Activated gamma-delta T cell (primary cell): ENCODE measurements around the gene SLC37A1.

Experiments used
- DNase-seq: peaks from one replicate; lab custom pipeline; 2025; lab: John Stamatoyannopoulos, UW

Gene SLC37A1

GRCh38 chr21:42526379-42526727 is 12.7 kb downstream of the SLC37A1 start:
- no peak for DNase-seq

GRCh38 chr21:42527127-42527488 is 13.5 kb downstream of the SLC37A1 start:
- no peak for DNase-seq

GRCh38 chr21:42527489-42528158 is 14.0 kb downstream of the SLC37A1 start:
- DNase-seq, result no peak

GRCh38 chr21:42530167-42530518 is 16.5 kb downstream of the SLC37A1 start:
- DNase-seq, result no peak

GRCh38 chr21:42531771-42532170 is 18.1 kb downstream of the SLC37A1 start:
- DNase-seq, result no peak

- DNase-seq, result no peak
Measured at GRCh38 chr21:42532466-42533181, 19.0 kb downstream of the SLC37A1 start.

- no peak for DNase-seq
Measured at GRCh38 chr21:42533306-42533962, 19.8 kb downstream of the SLC37A1 start.

- DNase-seq, result no peak
Measured at GRCh38 chr21:42533963-42534355, 20.3 kb downstream of the SLC37A1 start.

- DNase-seq, result no peak
Measured at GRCh38 chr21:42534421-42535378, 21.0 kb downstream of the SLC37A1 start.

GRCh38 chr21:42535602-42536171 is 22.0 kb downstream of the SLC37A1 start:
- DNase-seq, result no peak

GRCh38 chr21:42536601-42537000 is 22.9 kb downstream of the SLC37A1 start:
- DNase-seq, result no peak

GRCh38 chr21:42537106-42537742 is 23.6 kb downstream of the SLC37A1 start:
- no peak for DNase-seq

- DNase-seq, result no peak
Measured at GRCh38 chr21:42538479-42539275, 25.0 kb downstream of the SLC37A1 start.

- DNase-seq, result no peak
Measured at GRCh38 chr21:42539342-42539741, 25.7 kb downstream of the SLC37A1 start.

GRCh38 chr21:42539931-42540343 is 26.3 kb downstream of the SLC37A1 start:
- DNase-seq, result no peak

- DNase-seq, result no peak
Measured at GRCh38 chr21:42540396-42540795, 26.7 kb downstream of the SLC37A1 start.

GRCh38 chr21:42541174-42541573 is 27.5 kb downstream of the SLC37A1 start:
- no peak for DNase-seq

GRCh38 chr21:42541618-42542017 is 28.0 kb downstream of the SLC37A1 start:
- DNase-seq, result no peak

- DNase-seq, result no peak
Measured at GRCh38 chr21:42542196-42542595, 28.5 kb downstream of the SLC37A1 start.

GRCh38 chr21:42542596-42542995 is 28.9 kb downstream of the SLC37A1 start:
- DNase-seq, result no peak
